ENCODE results near the gene SYNGR1. TPM values are rescaled to one million over a fixed set of nuclear protein-coding genes. Genes with fewer than 3 reads are reported as not detected.
"Not testable (repeated sequence)": the region's sequence is repeated elsewhere in the genome, so short reads cannot be mapped to it uniquely, and the experiment has no call there.

The SYNGR1 gene
- total and polyA plus RNA-seq, 9 donors = 13.1 to 104 (median 74.7) TPM

GRCh38 chr22:39408173-39408572, 58.4 kb downstream of the SYNGR1 start:
- Histone ChIP-seq H3K4me1 (ENCODE audit: insufficient read depth) (peaks cover 11% of the 10 kb centered on the region), H3K4me3 (no peak overlapping the region), H3K27ac (no peak overlapping the region), H3K9me3 (no peaks in the 10 kb centered on the region), H3K27me3 (no peaks in the 10 kb centered on the region), H3K36me3 (no peaks in the 10 kb centered on the region)
- 52 to 72% (median 68%) methylated on average over 11 of the region's 11 CpGs for WGBS, 3 donors
- TF ChIP-seq POLR2A (IDR thresholded peaks at IDR 0.05) (no peak), CTCF (IDR thresholded peaks at IDR 0.05) (no peak), EP300 (IDR thresholded peaks at IDR 0.05) (no peak)
- no peak for DNase-seq
- intact Hi-C loops (cut with DNase I) = loop anchor here (10.0 kb wide), 3 partner anchors 97 to 233 kb away; partner anchors contain the start of genes ATF4 (in 2 of the 4) and MIEF1 (in 2 of the 4)

GRCh38 chr22:39408807-39409206, 59.0 kb downstream of the SYNGR1 start:
- TF ChIP-seq EP300 (IDR thresholded peaks at IDR 0.05) = no peak
- no peak for TF ChIP-seq POLR2A (IDR thresholded peaks at IDR 0.05)
- TF ChIP-seq CTCF (IDR thresholded peaks at IDR 0.05) = no peak
- peaks cover 11% of the 10 kb centered on the region for H3K4me1 ChIP-seq (ENCODE audit: insufficient read depth)
- intact Hi-C loops (cut with DNase I) = loop anchor here (10.0 kb wide), 3 partner anchors 96 to 234 kb away; partner anchors contain the start of genes ATF4 (in 2 of the 4) and MIEF1 (in 2 of the 4)
- no peak overlapping the region for H3K4me3 ChIP-seq
- H3K36me3 ChIP-seq = no peaks in the 10 kb centered on the region
- WGBS, 3 donors = 71 to 77% (median 73%) methylated on average over 1 of the region's 1 CpG
- H3K27me3 ChIP-seq = no peaks in the 10 kb centered on the region
- DNase-seq = no peak
- no peak overlapping the region for H3K27ac ChIP-seq
- H3K9me3 ChIP-seq = no peaks in the 10 kb centered on the region

GRCh38 chr22:39409516-39410029, 59.8 kb downstream of the SYNGR1 start:
- H3K4me1 ChIP-seq (ENCODE audit: insufficient read depth) = peaks cover 11% of the 10 kb centered on the region
- DNase-seq = no peak
- no peaks in the 10 kb centered on the region for H3K27me3 ChIP-seq
- H3K27ac ChIP-seq = no peak overlapping the region
- 93 to 94% (median 94%) methylated on average over 11 of the region's 11 CpGs for WGBS, 3 donors
- H3K36me3 ChIP-seq = no peaks in the 10 kb centered on the region
- no peak overlapping the region for H3K4me3 ChIP-seq
- intact Hi-C loops (cut with DNase I) = loop anchor here (10.0 kb wide), 3 partner anchors 95 to 235 kb away; partner anchors contain the start of genes ATF4 (in 2 of the 4) and MIEF1 (in 2 of the 4)
- TF ChIP-seq EP300 (IDR thresholded peaks at IDR 0.05) (no peak), CTCF (IDR thresholded peaks at IDR 0.05) (no peak), POLR2A (IDR thresholded peaks at IDR 0.05) (no peak)
- no peaks in the 10 kb centered on the region for H3K9me3 ChIP-seq

- no peak for TF ChIP-seq POLR2A (IDR thresholded peaks at IDR 0.05)
- TF ChIP-seq EP300 (IDR thresholded peaks at IDR 0.05) = no peak
- TF ChIP-seq CTCF (IDR thresholded peaks at IDR 0.05) = no peak
- H3K4me3 ChIP-seq = no peak overlapping the region
- intact Hi-C loops (cut with DNase I) = no loop called here
- 86 to 95% (median 93%) methylated on average over 4 of the region's 4 CpGs for WGBS, 3 donors
- H3K36me3 ChIP-seq = no peaks in the 10 kb centered on the region
- DNase-seq = no peak
- no peak overlapping the region for H3K27ac ChIP-seq
- H3K4me1 ChIP-seq (ENCODE audit: insufficient read depth) = peaks cover 9% of the 10 kb centered on the region
- H3K27me3 ChIP-seq = no peaks in the 10 kb centered on the region
- H3K9me3 ChIP-seq = no peaks in the 10 kb centered on the region
Observed at GRCh38 chr22:39410264-39410663, 60.5 kb downstream of the SYNGR1 start.

- DNase-seq; H3K27me3 ChIP-seq; H3K4me3 ChIP-seq; H3K4me1 ChIP-seq (ENCODE audit: insufficient read depth); H3K27ac ChIP-seq; H3K9me3 ChIP-seq; H3K36me3 ChIP-seq; intact Hi-C loops (cut with DNase I): not testable (repeated sequence)
- WGBS, 3 donors = 84 to 88% (median 85%) methylated on average over 11 of the region's 11 CpGs
Observed at GRCh38 chr22:39411828-39412365, 62.1 kb downstream of the SYNGR1 start.

- WGBS, 3 donors = 88 to 92% (median 91%) methylated on average over 7 of the region's 7 CpGs
- DNase-seq; H3K27me3 ChIP-seq; H3K4me1 ChIP-seq (ENCODE audit: insufficient read depth); H3K4me3 ChIP-seq; intact Hi-C loops (cut with DNase I); H3K36me3 ChIP-seq; H3K9me3 ChIP-seq; H3K27ac ChIP-seq: not testable (repeated sequence)
Observed at GRCh38 chr22:39413204-39413603, 63.4 kb downstream of the SYNGR1 start.
